Lower leg skin (tissue), 4 donors: ENCODE results near the gene ATE1. TPM values are rescaled to one million over a fixed set of nuclear protein-coding genes. Genes with fewer than 3 reads are reported as not detected.
A peak's percentile ranks its signal among the peaks of the same experiment; 100 is the strongest.

Experiments used
- DNase-seq, 2 donors: peaks; one replicate each; pipeline ENCODE4 v3.0.0-alpha.2; 2019; ENCODE audit warnings: low spot score in 2 of 2
- H3K4me3 ChIP-seq: fragments of 200-600 bp; sonication (generic); 2 replicates; pipeline ENCODE4 v1.5.1; 2017; ENCODE audit warnings: mild to moderate bottlenecking, low read depth; ENCODE audit not compliant: poor library complexity, severe bottlenecking
- POLR2A ChIP-seq, 2 donors: fragments of 450-650 bp; IDR thresholded peaks; one replicate each; pipeline ENCODE4 v1.6.1; 2016 to 2017; ENCODE audit warnings: antibody characterized with exemption in 2 of 2, mild to moderate bottlenecking in 1 of 2, moderate library complexity in 1 of 2
- WGBS, 2 donors: methylation state at CpG; one replicate each; pipeline ENCODE4 v1.1.5; 2018; 5-methylcytosine and 5-hydroxymethylcytosine counted together
- intact Hi-C: fragments of 100-400 bp; cut with DNase I; formaldehyde crosslinking; loops from one replicate; pipeline ENCODE4 v1.15.0; 2023; ENCODE audit warnings: low total_unique reads
- total RNA-seq, 4 donors: library from RNA; depleted of rRNA; stranded (reverse); fragments of >200 nt; gene quantifications; one replicate each; pipeline ENCODE4 v1.1.0, GENCODE V29; 2016
- TF ChIP-seq, protein P1 (sequence below), 3 donors: fragments of 450-650 bp; IDR thresholded peaks; one replicate each; pipeline ENCODE4 v1.5.1; 2016; ENCODE audit warnings: antibody characterized with exemption in 3 of 3, mild to moderate bottlenecking in 3 of 3, moderate library complexity in 2 of 3

ATE1 gene
- total RNA-seq, 4 donors from 2014 or later, result 11.5 to 22.2 (median 18.2) TPM

- 84 to 94% methylated on average over 3 of the region's 3 CpGs for WGBS, 2 donors
- intact Hi-C loops, result no loop called here
- no peak for DNase-seq
- TF ChIP-seq POLR2A (IDR thresholded peaks at IDR 0.05), result no peak
- TF ChIP-seq, protein P1, sequence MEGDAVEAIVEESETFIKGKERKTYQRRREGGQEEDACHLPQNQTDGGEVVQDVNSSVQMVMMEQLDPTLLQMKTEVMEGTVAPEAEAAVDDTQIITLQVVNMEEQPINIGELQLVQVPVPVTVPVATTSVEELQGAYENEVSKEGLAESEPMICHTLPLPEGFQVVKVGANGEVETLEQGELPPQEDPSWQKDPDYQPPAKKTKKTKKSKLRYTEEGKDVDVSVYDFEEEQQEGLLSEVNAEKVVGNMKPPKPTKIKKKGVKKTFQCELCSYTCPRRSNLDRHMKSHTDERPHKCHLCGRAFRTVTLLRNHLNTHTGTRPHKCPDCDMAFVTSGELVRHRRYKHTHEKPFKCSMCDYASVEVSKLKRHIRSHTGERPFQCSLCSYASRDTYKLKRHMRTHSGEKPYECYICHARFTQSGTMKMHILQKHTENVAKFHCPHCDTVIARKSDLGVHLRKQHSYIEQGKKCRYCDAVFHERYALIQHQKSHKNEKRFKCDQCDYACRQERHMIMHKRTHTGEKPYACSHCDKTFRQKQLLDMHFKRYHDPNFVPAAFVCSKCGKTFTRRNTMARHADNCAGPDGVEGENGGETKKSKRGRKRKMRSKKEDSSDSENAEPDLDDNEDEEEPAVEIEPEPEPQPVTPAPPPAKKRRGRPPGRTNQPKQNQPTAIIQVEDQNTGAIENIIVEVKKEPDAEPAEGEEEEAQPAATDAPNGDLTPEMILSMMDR (IDR thresholded peaks at IDR 0.05), result no peak
- no peak overlapping the region for H3K4me3 ChIP-seq
Observed at GRCh38 chr10:121696854-121697253, 231.0 kb downstream of the ATE1 start.

GRCh38 chr10:121695731-121696464, 231.9 kb downstream of the ATE1 start:
- no peak overlapping the region for H3K4me3 ChIP-seq
- 51 to 54% methylated on average over 7 of the region's 7 CpGs for WGBS, 2 donors
- no peak for TF ChIP-seq POLR2A (IDR thresholded peaks at IDR 0.05)
- TF ChIP-seq, protein P1 (IDR thresholded peaks at IDR 0.05), result no peak
- intact Hi-C loops, result no loop called here
- no peak for DNase-seq

GRCh38 chr10:121694966-121695643, 232.7 kb downstream of the ATE1 start:
- no peak overlapping the region for H3K4me3 ChIP-seq
- DNase-seq, result peak in 1 of 2 donors; percentile 35
- 52 to 57% methylated on average over 8 of the region's 8 CpGs for WGBS, 2 donors
- TF ChIP-seq, protein P1 (IDR thresholded peaks at IDR 0.05), result no peak
- TF ChIP-seq POLR2A (IDR thresholded peaks at IDR 0.05), result no peak
- intact Hi-C loops, result no loop called here

DNA sequence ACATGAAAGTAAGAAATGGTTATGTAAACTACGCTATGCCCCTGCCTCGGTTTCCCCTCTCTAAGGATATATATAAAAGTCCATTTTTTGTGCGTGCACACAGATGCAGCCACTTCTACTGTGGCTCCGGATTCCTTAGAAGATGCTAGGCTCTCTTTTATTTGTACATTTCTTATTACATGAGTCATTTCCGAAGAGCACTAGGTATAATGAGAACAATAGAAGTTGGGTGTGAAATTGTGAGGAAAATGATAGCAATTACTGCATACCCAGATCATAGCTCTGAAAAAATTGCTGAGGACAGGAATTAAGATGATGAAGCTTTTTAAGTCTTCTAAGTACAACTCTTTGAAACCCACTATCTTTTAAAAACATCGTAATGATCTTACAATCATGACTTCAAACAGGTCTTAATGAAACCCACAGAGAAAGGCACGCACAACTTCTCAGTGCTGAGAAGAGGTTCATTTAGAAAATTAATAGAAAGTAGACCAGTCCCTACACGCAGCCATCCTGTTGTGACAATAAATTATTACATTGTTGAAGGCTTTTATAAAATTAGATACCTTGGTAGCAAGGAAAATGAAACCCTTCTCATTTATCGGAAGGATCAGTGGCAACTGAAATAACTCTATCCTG, 233.4 kb downstream of the ATE1 start:
- no peak for DNase-seq
- WGBS, 2 donors, result 54 to 55% methylated on average over 9 of the region's 9 CpGs
- no peak for TF ChIP-seq POLR2A (IDR thresholded peaks at IDR 0.05)
- TF ChIP-seq, protein P1 (IDR thresholded peaks at IDR 0.05), result no peak
- intact Hi-C loops, result no loop called here
- no peak overlapping the region for H3K4me3 ChIP-seq

DNA sequence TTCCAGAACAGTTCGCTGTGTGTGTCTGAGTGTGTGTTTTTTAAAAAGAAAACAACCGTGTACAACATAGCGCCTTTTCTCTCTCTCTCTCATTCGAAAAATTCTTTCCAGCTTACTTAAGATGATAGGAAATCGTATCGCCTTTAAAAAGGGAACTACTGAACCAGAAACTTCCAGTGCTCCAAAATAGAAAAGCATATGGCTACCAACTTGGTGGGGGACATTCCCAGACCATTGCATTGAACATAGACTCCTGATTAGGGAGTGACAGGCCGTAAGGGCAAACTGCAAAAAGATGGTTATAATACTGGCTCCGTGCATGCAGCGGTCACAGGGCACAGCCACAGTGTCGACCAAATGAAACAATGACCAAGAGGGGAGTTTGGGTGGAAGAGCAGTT, 235.2 kb downstream of the ATE1 start:
- 75 to 82% methylated on average over 10 of the region's 10 CpGs for WGBS, 2 donors
- intact Hi-C loops, result no loop called here
- no peak for TF ChIP-seq POLR2A (IDR thresholded peaks at IDR 0.05)
- TF ChIP-seq, protein P1 (IDR thresholded peaks at IDR 0.05), result no peak

More for the DNA sequence above, 235.2 kb downstream of the ATE1 start:
- H3K4me3 ChIP-seq, result no peak overlapping the region
- no peak for DNase-seq
